PFSK-1 (cell line): Measurements from ENCODE around the gene TLX2.

Experiments
- FOXP2 ChIP-seq: optimal IDR thresholded peaks from 2 replicates; pipeline ENCODE3; 2011; ENCODE audit warnings: borderline replicate concordance, control low read depth, inconsistent platforms; ENCODE audit not compliant: insufficient read depth; ENCODE audit errors: extremely low read length, extremely low read depth
- POLR2AphosphoS5 ChIP-seq: IDR thresholded peaks from 2 replicates; pipeline ENCODE4 v1.6.1; 2012; ENCODE audit warnings: low read depth, mild to moderate bottlenecking, control low read depth, low read length, moderate library complexity
- REST ChIP-seq, 2 experiments: IDR thresholded peaks; 2 replicates each; pipeline versions ENCODE4 v1.6.1 to v1.8.0; 2011 to 2012; ENCODE audit warnings: low read depth in 2 of 2, low read length in 2 of 2, control low read depth in 1 of 2, inconsistent platforms in 1 of 2, mild to moderate bottlenecking in 1 of 2, moderate library complexity in 1 of 2; ENCODE audit not compliant: insufficient read depth in 1 of 2
- SIN3A ChIP-seq: IDR thresholded peaks from 2 replicates; pipeline ENCODE4 v1.6.1; 2012; ENCODE audit warnings: mild to moderate bottlenecking, low read length, moderate library complexity, borderline replicate concordance; ENCODE audit not compliant: insufficient read depth
- TAF1 ChIP-seq: IDR thresholded peaks from 2 replicates; pipeline ENCODE4 v1.6.1; 2012; ENCODE audit warnings: low read length, control low read depth, borderline replicate concordance; ENCODE audit not compliant: insufficient read depth

TLX2 gene

DNA sequence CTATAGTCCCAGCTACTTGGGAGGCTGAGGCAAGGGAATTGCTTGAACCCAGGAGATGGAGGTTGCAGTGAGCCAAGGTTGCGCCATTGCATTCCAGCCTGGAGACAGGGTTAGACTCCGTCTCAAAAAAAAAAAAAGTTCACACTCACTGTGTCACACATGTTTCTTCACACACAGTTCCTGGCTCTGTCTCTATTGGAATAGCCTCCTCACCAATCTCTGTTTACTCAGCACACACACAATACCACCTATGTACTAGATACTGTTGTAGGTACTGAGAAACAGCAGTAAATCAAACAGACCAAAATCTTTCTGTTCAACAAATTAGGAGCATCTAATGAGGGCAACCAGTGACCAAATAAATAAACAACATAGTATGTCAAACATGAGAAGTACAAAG, 28.1 kb upstream of the TLX2 start:
- TF ChIP-seq POLR2AphosphoS5 (no peak), FOXP2 (no peak), REST (IDR thresholded peaks at IDR 0.05; ENCODE audit: insufficient read depth in 1 of 2, low read depth in 2 of 2, low read length in 2 of 2) (no peak), TAF1 (no peak), SIN3A (no peak)

GRCh38 chr2:74488643-74489481, 25.4 kb upstream of the TLX2 start:
- TF ChIP-seq TAF1 (no peak), REST (IDR thresholded peaks at IDR 0.05; ENCODE audit: insufficient read depth in 1 of 2, low read depth in 2 of 2, low read length in 2 of 2) (no peak)

GRCh38 chr2:74489906-74490305, 24.3 kb upstream of the TLX2 start:
- TF ChIP-seq TAF1 (no peak), POLR2AphosphoS5 (no peak), FOXP2 (no peak), SIN3A (no peak), REST (IDR thresholded peaks at IDR 0.05; ENCODE audit: insufficient read depth in 1 of 2, low read depth in 2 of 2, low read length in 2 of 2) (no peak)

DNA sequence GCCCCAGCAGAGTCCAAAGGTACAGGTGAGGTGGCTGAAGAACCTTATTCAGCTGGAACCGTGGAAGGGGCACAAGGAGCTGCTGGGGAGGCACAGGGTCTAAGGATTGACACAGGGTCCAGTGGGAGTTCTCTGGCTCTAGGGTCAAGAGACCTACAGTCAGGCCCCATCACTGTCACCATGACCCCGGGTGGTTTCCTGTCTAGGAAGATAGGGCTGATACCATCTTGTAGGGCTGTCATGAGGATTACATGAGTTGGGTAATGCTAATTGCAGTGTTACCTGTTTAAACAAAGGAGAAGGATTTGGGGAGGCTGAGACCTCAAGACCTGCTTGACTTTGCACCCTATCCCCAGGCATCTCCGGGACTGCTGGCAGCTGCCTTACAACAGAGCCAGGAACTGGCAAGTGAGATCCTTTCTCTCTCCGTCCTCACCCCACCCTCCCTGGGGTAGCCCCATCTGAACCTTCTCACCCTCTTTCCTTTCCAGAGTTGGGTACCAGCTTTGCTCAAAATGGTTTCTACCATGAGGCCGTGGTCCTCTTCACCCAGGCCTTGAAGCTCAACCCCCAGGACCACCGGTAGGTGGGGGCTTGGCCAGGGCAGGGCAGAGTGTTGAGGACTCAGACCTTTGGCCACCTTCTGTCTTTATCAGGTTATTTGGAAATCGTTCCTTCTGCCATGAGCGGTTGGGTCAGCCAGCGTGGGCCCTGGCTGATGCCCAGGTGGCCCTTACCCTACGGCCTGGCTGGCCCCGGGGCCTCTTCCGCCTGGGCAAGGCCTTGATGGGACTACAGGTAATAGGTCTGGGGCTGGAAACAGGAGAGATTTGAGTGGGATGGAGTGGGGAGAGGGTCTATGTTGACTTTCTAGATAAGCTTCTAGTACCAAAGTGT, 22.4 kb upstream of the TLX2 start:
- no peak for TF ChIP-seq POLR2AphosphoS5
- no peak for TF ChIP-seq REST (IDR thresholded peaks at IDR 0.05; ENCODE audit: insufficient read depth in 1 of 2, low read depth in 2 of 2, low read length in 2 of 2)
- no peak for TF ChIP-seq TAF1
- TF ChIP-seq FOXP2 = no peak
- TF ChIP-seq SIN3A = no peak
